ENCODE results near the gene TMEM51.

DNA sequence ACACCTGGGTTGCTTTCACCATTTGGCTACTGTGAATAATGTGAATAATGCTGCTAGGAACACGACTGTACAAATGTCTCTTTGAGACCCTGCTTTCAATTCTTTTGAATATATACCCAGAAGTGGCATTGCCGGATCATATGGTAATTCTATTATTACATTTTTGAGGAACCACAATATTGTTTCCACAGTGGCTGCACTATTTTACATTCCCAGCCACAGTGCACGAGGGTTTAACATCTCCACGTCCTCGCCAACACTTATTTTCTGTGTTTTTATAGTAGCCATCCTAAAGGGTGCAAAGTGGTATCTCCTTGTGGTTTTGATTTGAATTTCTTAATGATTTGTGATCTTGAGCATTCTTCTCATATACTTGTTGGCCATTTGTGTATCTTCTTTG lies 109.2 kb downstream of the TMEM51 start:
- TF ChIP-seq EZH2 (IDR thresholded peaks at IDR 0.05) (no peak), POLR2AphosphoS5 (IDR thresholded peaks at IDR 0.05; ENCODE audit: borderline replicate concordance, low read depth, low read length) (no peak)

All from SK-N-MC (cell line).